Activated gamma-delta T cell treated with Interleukin-2 at 50 U/mL for 16 hours (primary cell): ENCODE results near the gene TRAPPC5.
"Not testable (repeated sequence)": the region's sequence is repeated elsewhere in the genome, so short reads cannot be mapped to it uniquely, and the experiment has no call there.

Experiments used
- DNase-seq: peaks from one replicate; pipeline ENCODE4 v3.0.0-alpha.2; 2020

TRAPPC5 gene

GRCh38 chr19:7680606-7681339 is at the start of gene TRAPPC5:
TRAPPC5 (plus strand) TSS chr19:7680833; CDS start chr19:7682254, 1,421 bp downstream.
- peak; percentile 82 for DNase-seq

DNA sequence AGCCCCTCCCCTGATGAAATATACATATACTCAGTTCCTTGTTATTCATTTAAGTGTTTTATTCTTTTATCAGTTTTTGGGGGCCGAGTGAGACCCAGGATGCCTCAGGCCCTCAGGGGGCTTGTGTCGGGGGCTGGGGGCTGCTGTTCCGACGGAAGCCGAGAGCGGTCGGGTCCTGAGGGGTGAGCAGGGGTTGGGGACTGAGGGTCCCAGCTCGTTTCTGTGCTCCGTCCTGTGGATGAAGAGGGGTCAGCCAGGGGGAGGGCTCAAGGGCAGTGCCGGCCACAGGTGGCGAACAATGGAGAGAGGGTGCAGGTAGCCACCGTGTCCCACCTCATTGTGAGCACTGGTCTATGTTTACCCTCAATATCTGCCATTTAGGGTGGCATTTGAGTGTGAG is 49.1 kb upstream of the TRAPPC5 start:
- no peak for DNase-seq

- DNase-seq = no peak
Observed at GRCh38 chr19:7632340-7633203, 48.1 kb upstream of the TRAPPC5 start.

GRCh38 chr19:7633698-7634097 is 46.9 kb upstream of the TRAPPC5 start, which contains the start of gene PCP2:
PCP2 (minus strand) TSS chr19:7633719; CDS start chr19:7633457, 262 bp downstream.
- no peak for DNase-seq

GRCh38 chr19:7635670-7636069 is 45.0 kb upstream of the TRAPPC5 start:
- DNase-seq = no peak

GRCh38 chr19:7636317-7636690 is 44.3 kb upstream of the TRAPPC5 start:
- DNase-seq = no peak

- peak; percentile 93 for DNase-seq
Observed at GRCh38 chr19:7636691-7637373, 43.8 kb upstream of the TRAPPC5 start, which contains the start of gene STXBP2. STXBP2 (plus strand) TSS chr19:7637110; CDS start chr19:7637150, 40 bp downstream.

GRCh38 chr19:7637374-7638256 is 43.0 kb upstream of the TRAPPC5 start:
- DNase-seq = no peak

DNA sequence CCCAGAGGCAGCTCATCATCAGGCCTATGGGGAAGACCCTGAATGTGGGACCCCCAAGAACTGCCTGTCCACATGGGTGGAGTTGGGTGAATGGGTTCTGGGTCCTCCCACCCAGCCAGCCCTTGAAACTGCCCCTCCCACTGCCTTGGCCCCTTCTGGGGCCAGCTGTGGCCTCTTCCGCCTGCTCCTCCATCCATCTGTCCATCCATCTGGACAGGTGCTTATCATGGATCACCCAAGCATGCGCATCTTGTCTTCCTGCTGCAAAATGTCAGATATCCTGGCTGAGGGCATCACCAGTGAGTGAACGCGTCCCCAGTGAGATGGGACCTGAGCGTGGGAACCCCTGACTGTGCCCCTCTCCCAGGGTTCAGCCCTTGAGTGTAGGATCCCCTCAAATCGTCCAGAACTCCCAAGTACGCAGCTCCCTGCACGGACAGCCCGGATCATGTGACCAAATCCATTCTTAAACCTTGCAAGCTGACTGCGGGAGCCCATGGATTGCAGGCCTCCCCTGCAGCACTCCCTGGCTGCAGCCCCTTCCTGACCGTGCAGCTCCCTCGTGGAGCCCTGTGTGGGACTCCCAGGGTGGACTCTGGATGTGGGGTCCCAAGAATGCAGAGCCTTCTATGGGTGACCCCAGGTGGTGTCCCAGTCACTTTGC is 41.7 kb upstream of the TRAPPC5 start:
- DNase-seq = no peak

DNA sequence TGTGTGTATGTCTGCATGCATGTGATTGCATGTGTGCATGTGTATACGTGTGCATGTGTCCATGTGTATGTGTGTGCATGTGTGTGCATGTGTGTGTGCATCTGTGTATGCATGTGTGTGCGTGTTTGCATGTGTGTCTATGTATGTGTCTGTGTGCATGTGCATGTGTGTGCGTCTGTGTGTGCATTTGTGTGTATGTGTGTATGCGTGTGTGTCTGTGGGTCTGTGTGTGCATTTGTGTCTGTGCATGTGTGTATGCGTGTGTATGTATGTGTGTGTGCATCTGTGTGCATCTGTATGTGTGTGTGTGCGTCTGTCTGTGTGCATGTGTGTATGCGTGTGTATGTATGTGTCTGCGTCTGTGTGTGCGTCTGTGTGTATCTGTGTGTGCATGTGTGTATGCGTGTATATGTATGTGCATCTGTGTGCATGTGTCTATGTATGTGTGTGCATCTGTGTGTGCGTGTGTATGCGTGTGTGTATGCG is 40.7 kb upstream of the TRAPPC5 start:
- no peak for DNase-seq

- DNase-seq = no peak
Observed at GRCh38 chr19:7640803-7641202, 39.8 kb upstream of the TRAPPC5 start.

DNA sequence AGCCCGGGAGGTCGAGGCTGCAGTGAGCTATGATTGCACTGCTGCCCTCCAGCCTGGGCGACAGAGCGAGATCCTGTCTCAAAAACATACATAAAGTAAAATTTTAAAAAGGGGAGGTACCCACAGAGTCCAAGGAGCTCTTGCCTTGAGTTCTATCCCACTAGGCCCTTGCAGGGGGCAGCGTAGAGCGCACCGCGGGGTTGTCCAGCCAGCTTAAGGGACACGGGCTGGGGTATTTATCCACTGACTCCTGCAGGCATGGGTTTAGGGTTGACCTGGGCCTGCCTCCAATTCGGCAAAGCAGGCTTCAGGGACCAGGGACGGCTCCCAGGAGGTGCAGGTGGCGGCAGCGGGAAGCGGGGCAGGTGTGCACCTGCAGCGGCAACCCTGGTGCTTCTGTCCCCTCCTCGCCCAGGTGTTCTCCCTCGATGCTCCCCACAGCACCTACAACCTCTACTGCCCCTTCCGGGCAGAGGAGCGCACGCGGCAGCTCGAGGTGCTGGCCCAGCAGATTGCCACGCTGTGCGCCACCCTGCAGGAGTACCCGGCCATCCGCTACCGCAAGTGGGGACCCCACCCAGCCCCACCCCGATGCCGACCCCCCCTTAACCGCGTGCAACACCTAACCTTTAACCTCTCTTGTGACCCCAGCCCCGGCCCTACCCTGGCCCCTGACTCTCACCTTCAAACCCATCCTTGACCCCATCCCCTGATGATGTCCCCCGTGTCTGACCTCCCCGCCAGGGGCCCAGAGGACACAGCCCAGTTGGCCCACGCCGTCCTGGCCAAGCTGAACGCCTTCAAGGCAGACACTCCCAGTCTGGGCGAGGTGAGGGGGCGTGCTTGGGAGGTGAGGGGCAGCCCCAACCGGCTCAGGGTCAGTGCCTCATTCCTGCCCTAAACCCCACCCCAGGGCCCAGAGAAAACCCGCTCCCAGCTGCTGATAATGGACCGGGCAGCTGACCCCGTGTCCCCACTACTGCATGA is 39.0 kb upstream of the TRAPPC5 start:
- no peak for DNase-seq

DNA sequence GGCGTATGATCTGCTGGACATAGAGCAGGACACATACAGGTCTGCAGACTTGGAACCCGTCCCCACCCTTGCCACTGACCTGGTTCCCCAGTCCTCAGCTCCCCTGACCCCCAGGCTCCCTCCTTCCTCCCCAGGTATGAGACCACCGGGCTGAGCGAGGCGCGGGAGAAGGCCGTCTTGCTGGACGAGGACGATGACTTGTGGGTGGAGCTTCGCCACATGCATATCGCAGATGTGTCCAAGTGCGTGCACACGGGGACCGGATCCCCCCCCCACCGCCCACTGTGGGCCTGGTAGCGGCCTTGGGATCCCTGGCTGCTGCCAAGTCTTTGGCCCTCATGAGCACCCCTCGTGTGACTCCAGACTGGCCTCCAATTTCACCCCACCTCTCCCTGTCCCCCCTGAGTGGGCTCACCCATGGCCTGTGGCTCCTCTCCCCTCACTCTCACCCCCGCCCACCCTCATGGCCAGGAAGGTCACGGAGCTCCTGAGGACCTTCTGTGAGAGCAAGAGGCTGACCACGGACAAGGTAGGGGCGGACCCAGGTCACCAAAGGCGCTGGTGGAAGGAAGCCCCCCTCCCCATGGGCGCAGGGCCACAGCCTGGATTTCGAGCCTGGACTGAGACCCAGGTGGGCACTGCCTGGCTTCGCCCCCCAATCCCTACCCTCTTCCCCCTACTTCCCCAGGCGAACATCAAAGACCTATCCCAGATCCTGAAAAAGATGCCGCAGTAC is 38.2 kb upstream of the TRAPPC5 start:
- no peak for DNase-seq

DNA sequence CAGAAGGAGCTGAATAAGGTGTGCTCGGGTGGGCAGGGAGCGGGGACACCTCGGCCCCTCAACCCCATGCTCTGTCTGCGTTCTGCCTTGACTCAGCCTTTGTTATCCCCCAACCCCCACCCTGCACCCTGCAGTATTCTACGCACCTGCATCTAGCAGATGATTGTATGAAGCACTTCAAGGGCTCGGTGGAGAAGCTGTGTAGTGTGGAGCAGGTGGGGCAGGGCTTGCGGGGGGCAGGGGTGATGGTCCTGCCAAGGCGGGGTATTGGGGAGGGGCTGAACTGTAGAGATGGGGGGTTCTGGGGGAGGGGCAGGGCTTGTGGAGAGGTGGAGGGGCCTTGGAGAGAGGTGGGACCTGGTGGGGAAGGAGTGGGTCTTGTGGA is 37.6 kb upstream of the TRAPPC5 start:
- DNase-seq = no peak

GRCh38 chr19:7643629-7644549 is 36.7 kb upstream of the TRAPPC5 start:
- DNase-seq = not testable (repeated sequence)

- DNase-seq = no peak
Observed at GRCh38 chr19:7644550-7644877, 36.1 kb upstream of the TRAPPC5 start.

DNA sequence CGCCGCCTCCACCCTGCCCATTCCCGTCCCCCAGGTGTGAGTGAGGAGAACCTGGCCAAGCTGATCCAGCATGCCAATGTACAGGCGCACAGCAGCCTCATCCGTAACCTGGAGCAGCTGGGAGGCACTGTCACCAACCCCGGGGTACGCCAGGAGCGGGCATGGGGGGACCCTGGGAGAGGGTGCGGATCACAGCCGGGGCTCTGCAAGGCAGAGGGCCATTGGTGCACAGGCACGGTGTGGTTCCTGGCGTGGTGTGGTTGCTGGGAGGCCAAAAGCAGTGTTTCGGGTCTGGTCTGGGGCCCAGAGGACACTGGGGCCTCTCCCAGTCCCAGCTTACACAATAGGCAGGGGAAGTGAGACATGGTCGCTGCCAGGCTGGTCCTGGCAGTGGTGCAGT is 35.5 kb upstream of the TRAPPC5 start:
- DNase-seq = no peak

DNA sequence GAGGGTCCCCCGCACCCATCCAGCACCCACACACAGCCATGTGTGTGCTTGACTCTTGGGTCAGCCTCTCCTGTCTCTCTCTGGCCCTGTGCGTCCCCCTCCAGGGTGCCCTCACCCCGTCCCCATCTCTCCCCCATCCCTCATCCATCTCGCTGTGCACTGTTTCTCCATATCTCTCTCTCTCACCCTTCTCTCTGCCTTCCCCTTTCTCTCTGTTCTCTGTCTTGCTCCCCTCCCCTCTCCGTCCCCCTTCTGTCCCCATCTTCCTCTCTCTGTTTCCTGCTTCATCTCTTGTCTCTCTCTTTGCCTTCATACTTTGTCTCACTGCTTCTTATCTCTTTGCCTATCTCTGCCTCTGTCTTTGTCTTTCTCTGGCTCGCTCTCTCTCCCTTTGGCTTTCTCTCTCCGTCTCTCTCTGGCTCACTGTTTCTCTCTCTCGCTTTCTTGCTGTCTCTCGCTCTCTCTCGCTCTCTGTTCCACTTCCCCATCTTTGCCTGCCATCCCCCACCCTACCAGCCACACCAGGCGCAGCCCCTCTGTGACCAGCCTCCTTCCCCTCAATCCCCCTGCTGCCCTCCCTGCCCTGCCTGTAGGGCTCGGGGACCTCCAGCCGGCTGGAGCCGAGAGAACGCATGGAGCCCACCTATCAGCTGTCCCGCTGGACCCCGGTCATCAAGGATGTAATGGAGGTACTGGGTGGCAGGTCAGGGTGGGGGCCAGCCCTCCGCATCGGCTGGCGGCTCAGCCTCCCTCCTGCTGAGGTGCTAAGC is 34.8 kb upstream of the TRAPPC5 start:
- DNase-seq = no peak
